Cardiac muscle cell (in vitro differentiated cells and primary cell): ENCODE measurements around the gene LAMA4. TPM values are rescaled to one million over a fixed set of nuclear protein-coding genes. Genes with fewer than 3 reads are reported as not detected.
A peak's percentile ranks its signal among the peaks of the same experiment; 100 is the strongest.
"Not testable (repeated sequence)": the region's sequence is repeated elsewhere in the genome, so short reads cannot be mapped to it uniquely, and the experiment has no call there.

ENCODE experiments used
- DNase-seq, 2 donors: peaks; one replicate each; pipeline versions ENCODE4 v3.0.0 to v3.0.0-alpha.2; 2010 to 2017; ENCODE audit warnings: low read depth in 1 of 2, low spot score in 1 of 2
- H3K27ac ChIP-seq: fragments of 200-600 bp; sonication (generic); 2 replicates; pipeline ENCODE4 v1.5.1; 2016
- H3K27me3 ChIP-seq: fragments of 200-600 bp; sonication (generic); 2 replicates; pipeline ENCODE4 v1.6.0; 2016; ENCODE audit warnings: control low read depth
- H3K36me3 ChIP-seq: fragments of 200-600 bp; sonication (generic); 2 replicates; pipeline ENCODE4 v1.5.1; 2016; ENCODE audit warnings: control low read depth
- H3K4me1 ChIP-seq: fragments of 200-600 bp; sonication (generic); 2 replicates; pipeline ENCODE4 v1.8.1; 2017; ENCODE audit warnings: low read depth, mild to moderate bottlenecking, mixed run types
- H3K4me3 ChIP-seq: fragments of 200-600 bp; sonication (generic); 2 replicates; pipeline ENCODE4 v1.5.1; 2016; ENCODE audit warnings: mild to moderate bottlenecking
- H3K9me3 ChIP-seq: fragments of 200-600 bp; sonication (generic); 2 replicates; pipeline ENCODE4 v1.5.1; 2017; ENCODE audit warnings: low read depth, mild to moderate bottlenecking, control low read depth
- CTCF ChIP-seq: IDR thresholded peaks from 2 replicates; pipeline ENCODE4 v1.5.1; 2012; ENCODE audit warnings: low read depth, mild to moderate bottlenecking, low read length
- polyA plus RNA-seq: library from polyadenylated mRNA; unstranded; fragments of >200 nt; fragmentation: Nextera tagmentation; extraction: Ambion mirVana; gene quantifications from 2 replicates; pipeline ENCODE4 v1.2.1, GENCODE V29; 2016
- total RNA-seq: library from RNA; depleted of rRNA; stranded (reverse); fragments of >200 nt; gene quantifications from 2 replicates; pipeline ENCODE4 v1.2.3, GENCODE V29; 2016

Gene LAMA4
- total and polyA plus RNA-seq, 2 experiments from 2014 or later = 162 to 304 TPM

- peak in 1 of 2 donors; percentile 81 for DNase-seq
- no peak overlapping the region for H3K4me3 ChIP-seq
- peaks cover 32% of the 10 kb centered on the region for H3K36me3 ChIP-seq
- H3K27ac ChIP-seq = no peak overlapping the region
- no peaks in the 10 kb centered on the region for H3K9me3 ChIP-seq
- peaks cover 26% of the 10 kb centered on the region for H3K4me1 ChIP-seq
- TF ChIP-seq CTCF = no peak
- H3K27me3 ChIP-seq = no peaks in the 10 kb centered on the region
Observed at GRCh38 chr6:112203577-112204349, 50.6 kb downstream of the LAMA4 start.

DNA sequence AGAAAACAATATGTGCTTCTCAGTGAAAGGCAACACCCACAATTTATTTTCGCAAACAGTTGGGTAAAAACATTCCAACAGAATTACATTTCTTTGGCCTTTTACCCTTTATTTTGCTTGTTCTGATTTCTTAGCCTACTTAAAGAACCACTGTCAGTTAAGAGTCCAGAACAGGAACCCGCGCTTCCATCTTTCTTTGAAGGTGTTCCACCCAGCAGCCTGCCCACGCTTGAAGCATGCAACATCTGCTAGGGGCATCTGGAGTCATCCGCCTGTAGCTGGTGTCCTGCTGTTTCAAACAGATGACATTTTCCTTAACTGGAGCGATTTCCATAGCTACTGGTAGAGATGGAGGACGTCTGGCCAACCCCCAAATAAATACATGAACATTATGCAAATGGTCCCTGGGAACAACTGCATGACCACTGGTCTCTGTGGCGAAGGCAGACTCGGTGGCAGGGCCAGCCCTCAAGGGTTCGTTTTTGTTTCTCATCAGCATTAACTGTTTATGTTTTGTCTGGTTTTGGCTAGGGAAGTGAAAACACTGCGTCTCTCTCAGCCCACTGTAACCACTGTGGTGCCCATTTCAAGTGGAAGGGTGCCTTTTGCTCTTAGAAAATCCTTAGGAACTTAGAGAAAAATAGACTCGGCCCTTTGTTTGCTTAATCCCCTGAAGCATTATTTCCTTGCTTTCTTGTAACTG lies 51.6 kb downstream of the LAMA4 start:
- Histone ChIP-seq H3K27me3 (no peaks in the 10 kb centered on the region), H3K4me3 (no peak overlapping the region), H3K36me3 (peaks cover 32% of the 10 kb centered on the region), H3K4me1 (peaks cover 27% of the 10 kb centered on the region), H3K9me3 (no peaks in the 10 kb centered on the region), H3K27ac (no peak overlapping the region)
- DNase-seq = no peak
- no peak for TF ChIP-seq CTCF

GRCh38 chr6:112200185-112200914 lies 54.0 kb downstream of the LAMA4 start:
- not testable (repeated sequence) for H3K9me3 ChIP-seq, DNase-seq, H3K27ac ChIP-seq, H3K4me3 ChIP-seq, H3K27me3 ChIP-seq
- Histone ChIP-seq H3K36me3 (peaks cover 14% of the 10 kb centered on the region), H3K4me1 (peaks cover 22% of the 10 kb centered on the region)

GRCh38 chr6:112199001-112199403 lies 55.4 kb downstream of the LAMA4 start:
- DNase-seq = peak in 1 of 2 donors; percentile 58
- no peaks in the 10 kb centered on the region for H3K9me3 ChIP-seq
- H3K27ac ChIP-seq = peak overlapping the region; percentile 77
- H3K27me3 ChIP-seq = no peaks in the 10 kb centered on the region
- peaks cover 4% of the 10 kb centered on the region for H3K36me3 ChIP-seq
- H3K4me1 ChIP-seq = peaks cover 22% of the 10 kb centered on the region
- no peak for TF ChIP-seq CTCF
- no peak overlapping the region for H3K4me3 ChIP-seq

DNA sequence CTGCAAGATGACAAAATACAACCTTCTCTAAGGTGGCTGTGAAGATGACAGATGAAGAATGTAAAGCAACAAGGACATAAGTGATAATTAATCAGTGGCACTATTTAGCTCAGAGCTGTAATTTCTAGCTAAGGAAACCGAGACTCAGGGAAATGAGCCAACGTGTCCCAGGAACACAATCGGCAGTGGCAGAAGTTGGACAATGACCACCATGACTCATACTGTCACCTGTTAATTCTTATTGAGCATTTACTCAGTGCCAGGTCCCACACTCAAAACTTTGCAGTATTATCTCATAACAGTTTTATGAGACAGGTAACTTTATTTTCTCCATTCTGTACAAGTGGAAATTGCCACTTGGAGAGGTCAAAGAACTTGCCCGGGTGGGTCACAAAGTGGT lies 55.8 kb downstream of the LAMA4 start:
- no peak overlapping the region for H3K4me3 ChIP-seq
- TF ChIP-seq CTCF = no peak

More for the DNA sequence above, 55.8 kb downstream of the LAMA4 start:
- no peak for DNase-seq
- Histone ChIP-seq H3K27ac (peak overlapping the region; percentile 77), H3K36me3 (peaks cover 4% of the 10 kb centered on the region), H3K9me3 (no peaks in the 10 kb centered on the region), H3K27me3 (no peaks in the 10 kb centered on the region), H3K4me1 (peaks cover 22% of the 10 kb centered on the region)
